HEK293 (cell line): Measurements from ENCODE around the gene LYPD4.
A peak's percentile ranks its signal among the peaks of the same experiment; 100 is the strongest.

Experiments used
- CTCF ChIA-PET: fragments of 350-600 bp; formaldehyde crosslinking; extraction: SDS; loops from one replicate; lab custom pipeline; 2021; ENCODE audit warnings: antibody characterized with exemption; lab: Yijun Ruan, JAX
- POLR2A ChIA-PET: fragments of 300-600 bp; formaldehyde crosslinking; extraction: SDS; loops from one replicate; lab custom pipeline; 2020; ENCODE audit warnings: antibody characterized with exemption, inconsistent platforms; lab: Yijun Ruan, JAX
- H3K27ac ChIP-seq: fragments of 200-500 bp; sonication (Bioruptor generic); 2 replicates; pipeline ENCODE4 v1.5.1; 2014; ENCODE audit warnings: low read depth, low read length, control low read depth, inconsistent platforms; ENCODE audit errors: extremely low read depth
- H3K36me3 ChIP-seq, 2 experiments: fragments of 200-500 bp in 1 of 2; sonication (Bioruptor generic) in 1 of 2; 1 replicate in 1 of 2; 2 replicates in 1 of 2; pipeline ENCODE4 v1.5.1; 2014 to 2017; ENCODE audit warnings: inconsistent platforms in 2 of 2, low read length in 2 of 2; ENCODE audit not compliant: control insufficient read depth in 2 of 2, insufficient read depth in 1 of 2
- H3K4me1 ChIP-seq: fragments of 200-500 bp; sonication (Bioruptor generic); 2 replicates; pipeline ENCODE4 v1.5.1; 2014; ENCODE audit warnings: mild to moderate bottlenecking, low read length, inconsistent platforms; ENCODE audit not compliant: control insufficient read depth, insufficient read depth
- H3K4me3 ChIP-seq: 2 replicates; pipeline ENCODE4 v1.5.1; 2011; ENCODE audit warnings: low read depth, mild to moderate bottlenecking, control low read depth, low read length, moderate library complexity
- H3K9me3 ChIP-seq: fragments of 200-500 bp; sonication (Bioruptor generic); 2 replicates; pipeline ENCODE4 v1.5.1; 2014; ENCODE audit warnings: low read depth, low read length, inconsistent platforms; ENCODE audit not compliant: control insufficient read depth, insufficient read depth
- CTCF ChIP-seq: fragments of 450-650 bp; formaldehyde crosslinking; IDR thresholded peaks from 2 replicates; pipeline ENCODE4 v1.5.1; 2016; ENCODE audit warnings: missing biosample characterization, missing genetic modification characterization
- EGR2 ChIP-seq: fragments of 450-650 bp; formaldehyde crosslinking; IDR thresholded peaks from 2 replicates; pipeline ENCODE4 v1.5.1; 2016; ENCODE audit warnings: low read depth, missing biosample characterization, missing genetic modification characterization
- GLIS2 ChIP-seq: fragments of 450-650 bp; formaldehyde crosslinking; IDR thresholded peaks from 2 replicates; pipeline ENCODE4 v1.5.1; 2016; ENCODE audit warnings: missing biosample characterization, missing genetic modification characterization
- HOXA7 ChIP-seq: sonication (generic); formaldehyde crosslinking; IDR thresholded peaks from 2 replicates; pipeline ENCODE4 v1.8.1; 2022; ENCODE audit warnings: missing genetic modification reagents, borderline replicate concordance
- HOXC10 ChIP-seq: sonication (generic); formaldehyde crosslinking; IDR thresholded peaks from 2 replicates; pipeline ENCODE4 v1.8.1; 2023; ENCODE audit warnings: mild to moderate bottlenecking, missing genetic modification reagents
- PATZ1 ChIP-seq: fragments of 450-650 bp; formaldehyde crosslinking; IDR thresholded peaks from 2 replicates; pipeline ENCODE4 v1.5.1; 2016; ENCODE audit warnings: missing biosample characterization, missing genetic modification characterization
- SP7 ChIP-seq: fragments of 450-650 bp; formaldehyde crosslinking; IDR thresholded peaks from 2 replicates; pipeline ENCODE4 v1.5.1; 2016; ENCODE audit warnings: missing biosample characterization, missing genetic modification characterization
- TRIM28 ChIP-seq: IDR thresholded peaks from 2 replicates; pipeline ENCODE4 v1.6.1; 2011; ENCODE audit warnings: low read length, control low read depth, borderline replicate concordance
- YY2 ChIP-seq: fragments of 450-650 bp; formaldehyde crosslinking; IDR thresholded peaks from 2 replicates; pipeline ENCODE4 v1.5.1; 2016; ENCODE audit warnings: missing biosample characterization, missing genetic modification characterization
- ZBTB1 ChIP-seq: fragments of 450-650 bp; formaldehyde crosslinking; IDR thresholded peaks from 2 replicates; pipeline ENCODE4 v1.5.1; 2016; ENCODE audit warnings: missing biosample characterization, missing genetic modification characterization
- ZBTB48 ChIP-seq: fragments of 450-650 bp; formaldehyde crosslinking; IDR thresholded peaks from 2 replicates; pipeline ENCODE4 v1.5.1; 2016; ENCODE audit warnings: missing biosample characterization, missing genetic modification characterization
- ZNF157 ChIP-seq: fragments of 450-650 bp; formaldehyde crosslinking; IDR thresholded peaks from 2 replicates; pipeline ENCODE4 v1.5.1; 2016; ENCODE audit warnings: missing biosample characterization, missing genetic modification characterization
- ZNF202 ChIP-seq: fragments of 450-650 bp; formaldehyde crosslinking; IDR thresholded peaks from 2 replicates; pipeline ENCODE4 v1.5.1; 2016; ENCODE audit warnings: missing biosample characterization, missing genetic modification characterization, borderline replicate concordance
- ZNF248 ChIP-seq: fragments of 450-650 bp; formaldehyde crosslinking; IDR thresholded peaks from 2 replicates; pipeline ENCODE4 v1.5.1; 2017; ENCODE audit warnings: missing biosample characterization, missing genetic modification characterization
- ZNF274 ChIP-seq, 2 experiments: fragments of 200-500 bp in 1 of 2; fragments of 450-650 bp in 1 of 2; sonication (Bioruptor generic) in 1 of 2; formaldehyde crosslinking in 1 of 2; IDR thresholded peaks; 2 replicates each; pipeline versions ENCODE4 v1.5.1 to v1.6.1; 2014 to 2016; ENCODE audit warnings: borderline replicate concordance in 1 of 2, inconsistent platforms in 1 of 2, low read length in 1 of 2, missing biosample characterization in 1 of 2, missing genetic modification characterization in 1 of 2
- ZNF423 ChIP-seq: fragments of 450-650 bp; formaldehyde crosslinking; IDR thresholded peaks from 2 replicates; pipeline ENCODE4 v1.5.1; 2016; ENCODE audit warnings: missing biosample characterization, missing genetic modification characterization
- ZNF449 ChIP-seq: fragments of 450-650 bp; formaldehyde crosslinking; IDR thresholded peaks from 2 replicates; pipeline ENCODE4 v1.5.1; 2017; ENCODE audit warnings: missing biosample characterization, mild to moderate bottlenecking, missing genetic modification characterization, moderate library complexity
- ZNF561 ChIP-seq: fragments of 450-650 bp; IDR thresholded peaks from 2 replicates; pipeline ENCODE4 v1.5.1; 2018; ENCODE audit warnings: missing biosample characterization, missing genetic modification characterization, borderline replicate concordance
- ZNF580 ChIP-seq: fragments of 450-650 bp; formaldehyde crosslinking; IDR thresholded peaks from 2 replicates; pipeline ENCODE4 v1.5.1; 2016; ENCODE audit warnings: missing biosample characterization, missing genetic modification characterization
- ZNF596 ChIP-seq: fragments of 450-650 bp; IDR thresholded peaks from 2 replicates; pipeline ENCODE4 v1.5.0; 2018; ENCODE audit warnings: missing biosample characterization, mild to moderate bottlenecking, missing genetic modification characterization, moderate library complexity
- ZNF600 ChIP-seq: fragments of 450-650 bp; formaldehyde crosslinking; IDR thresholded peaks from 2 replicates; pipeline ENCODE4 v1.5.1; 2016; ENCODE audit warnings: missing biosample characterization, missing genetic modification characterization
- ZNF626 ChIP-seq: fragments of 450-650 bp; sonication (Bioruptor Pico); formaldehyde crosslinking; IDR thresholded peaks from 2 replicates; pipeline ENCODE4 v1.5.1; 2018; ENCODE audit warnings: missing biosample characterization, missing genetic modification characterization, inconsistent platforms
- TF ChIP-seq, protein P1 (sequence below): fragments of 450-650 bp; formaldehyde crosslinking; IDR thresholded peaks from 2 replicates; pipeline ENCODE4 v1.5.1; 2016; ENCODE audit warnings: missing biosample characterization, missing genetic modification characterization
- TF ChIP-seq, protein P2 (sequence below): fragments of 450-650 bp; formaldehyde crosslinking; IDR thresholded peaks from 2 replicates; pipeline ENCODE4 v1.5.1; 2016; ENCODE audit warnings: missing biosample characterization, missing genetic modification characterization
- TF ChIP-seq, protein P3 (sequence below): fragments of 450-650 bp; formaldehyde crosslinking; IDR thresholded peaks from 2 replicates; pipeline ENCODE4 v1.5.1; 2016; ENCODE audit warnings: missing biosample characterization, missing genetic modification characterization

The LYPD4 gene

DNA sequence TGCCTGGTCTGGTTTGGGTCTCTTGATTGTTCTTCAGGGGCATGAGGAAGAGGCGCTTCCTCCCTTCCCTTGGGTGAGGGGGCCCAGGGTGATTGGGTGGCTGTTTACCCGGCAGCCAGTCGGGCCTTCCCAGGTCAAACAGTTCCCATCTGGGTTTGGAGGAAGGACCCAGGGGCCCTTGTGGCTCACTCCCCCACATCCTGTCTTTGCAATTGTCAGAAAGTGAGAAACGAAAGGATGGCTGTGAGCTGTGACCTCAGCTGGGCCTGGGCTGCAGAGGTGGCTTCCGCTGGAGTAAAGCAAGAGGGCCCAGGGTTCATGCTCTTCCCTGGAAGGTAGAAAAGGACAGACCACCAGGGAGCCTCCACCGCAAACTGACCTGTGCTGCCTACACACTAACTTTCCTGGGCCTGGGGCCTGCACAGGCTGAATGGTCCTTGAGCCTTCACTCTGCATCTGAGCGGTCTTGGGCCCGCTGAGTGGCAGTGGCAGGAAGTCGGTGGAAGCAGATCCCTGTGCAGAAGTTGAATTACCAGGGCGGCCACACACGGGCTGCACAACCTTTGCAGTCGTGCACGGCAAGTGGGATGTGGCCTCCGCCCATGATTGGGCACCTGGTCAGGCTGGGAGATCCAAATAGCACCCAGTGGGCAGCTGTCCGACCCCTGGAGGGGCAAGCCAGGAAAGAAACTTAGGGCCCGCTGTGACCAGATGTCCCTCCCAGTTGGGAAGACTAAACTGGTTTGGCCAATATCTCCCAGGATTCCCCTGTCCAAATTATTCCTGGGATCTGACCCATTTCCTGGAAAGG, 27.3 kb upstream of the LYPD4 start (continued):
- TF ChIP-seq PATZ1 (tag by site-specific recombination): 0 out of 2 replicates have a peak, but pooled peaks have one; percentile 31
- TF ChIP-seq, protein P1, sequence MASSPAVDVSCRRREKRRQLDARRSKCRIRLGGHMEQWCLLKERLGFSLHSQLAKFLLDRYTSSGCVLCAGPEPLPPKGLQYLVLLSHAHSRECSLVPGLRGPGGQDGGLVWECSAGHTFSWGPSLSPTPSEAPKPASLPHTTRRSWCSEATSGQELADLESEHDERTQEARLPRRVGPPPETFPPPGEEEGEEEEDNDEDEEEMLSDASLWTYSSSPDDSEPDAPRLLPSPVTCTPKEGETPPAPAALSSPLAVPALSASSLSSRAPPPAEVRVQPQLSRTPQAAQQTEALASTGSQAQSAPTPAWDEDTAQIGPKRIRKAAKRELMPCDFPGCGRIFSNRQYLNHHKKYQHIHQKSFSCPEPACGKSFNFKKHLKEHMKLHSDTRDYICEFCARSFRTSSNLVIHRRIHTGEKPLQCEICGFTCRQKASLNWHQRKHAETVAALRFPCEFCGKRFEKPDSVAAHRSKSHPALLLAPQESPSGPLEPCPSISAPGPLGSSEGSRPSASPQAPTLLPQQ: peak; percentile 4; the same call in 1 of the 2 replicates
- TF ChIP-seq GLIS2: 0 out of 2 replicates have a peak, but pooled peaks have one; percentile 30

- H3K36me3 ChIP-seq: peaks cover 61 to 66% of the 10 kb centered on the region in 2 experiments
- no peaks in the 10 kb centered on the region for H3K9me3 ChIP-seq
- ChIA-PET CTCF (interaction anchor here (1.0 to 5.5 kb wide), 3 partner anchors 11 to 82 kb away, joined by 3 to 61 read pairs (median 10); partner anchors contain the start of gene RPS19), POLR2A (interaction anchor here (0.9 to 7.2 kb wide), 4 partner anchors 11 to 88 kb away, joined by 4 to 118 read pairs (median 30); partner anchors contain the start of genes RABAC1 and RPS19)
- no peak overlapping the region for H3K4me3 ChIP-seq
- H3K4me1 ChIP-seq: peaks cover 4% of the 10 kb centered on the region; the same call in 1 of the 2 replicates
- H3K27ac ChIP-seq: peak overlapping the region; percentile 47; the same call in 1 of the 2 replicates
- TF ChIP-seq ZNF202 (no peak), HOXA7 (CRISPR knock-in tag) (no peak), ZNF626 (tag by site-specific recombination) (no peak), TRIM28 (no peak), ZNF561 (tag by site-specific recombination) (no peak), ZNF274 (IDR thresholded peaks at IDR 0.05; ENCODE audit: low read length) (no peak), ZNF274 (tag by site-specific recombination; IDR thresholded peaks at IDR 0.05; ENCODE audit: borderline replicate concordance) (no peak), ZNF596 (no peak), ZNF580 (tag by site-specific recombination) (no peak), ZBTB1 (no peak), SP7 (tag by site-specific recombination) (0 out of 2 replicates have a peak, but pooled peaks have one; percentile 45), ZNF600 (tag by site-specific recombination) (peak; percentile 83), ZNF449 (tag by site-specific recombination) (0 out of 2 replicates have a peak, but pooled peaks have one; percentile 29), EGR2 (tag by site-specific recombination) (peak; percentile 19; the same call in 1 of the 2 replicates), ZNF157 (tag by site-specific recombination) (no peak), ZNF248 (tag by site-specific recombination) (no peak), ZBTB48 (tag by site-specific recombination) (no peak), HOXC10 (CRISPR knock-in tag) (no peak), ZNF423 (tag by site-specific recombination) (no peak), CTCF (tag by site-specific recombination) (no peak), YY2 (no peak)
- TF ChIP-seq, protein P2, sequence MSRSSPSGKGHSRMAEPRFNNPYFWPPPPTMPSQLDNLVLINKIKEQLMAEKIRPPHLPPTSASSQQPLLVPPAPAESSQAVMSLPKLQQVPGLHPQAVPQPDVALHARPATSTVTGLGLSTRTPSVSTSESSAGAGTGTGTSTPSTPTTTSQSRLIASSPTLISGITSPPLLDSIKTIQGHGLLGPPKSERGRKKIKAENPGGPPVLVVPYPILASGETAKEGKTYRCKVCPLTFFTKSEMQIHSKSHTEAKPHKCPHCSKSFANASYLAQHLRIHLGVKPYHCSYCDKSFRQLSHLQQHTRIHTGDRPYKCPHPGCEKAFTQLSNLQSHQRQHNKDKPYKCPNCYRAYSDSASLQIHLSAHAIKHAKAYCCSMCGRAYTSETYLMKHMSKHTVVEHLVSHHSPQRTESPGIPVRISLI (tag by site-specific recombination): peak; percentile 84
- TF ChIP-seq, protein P3, sequence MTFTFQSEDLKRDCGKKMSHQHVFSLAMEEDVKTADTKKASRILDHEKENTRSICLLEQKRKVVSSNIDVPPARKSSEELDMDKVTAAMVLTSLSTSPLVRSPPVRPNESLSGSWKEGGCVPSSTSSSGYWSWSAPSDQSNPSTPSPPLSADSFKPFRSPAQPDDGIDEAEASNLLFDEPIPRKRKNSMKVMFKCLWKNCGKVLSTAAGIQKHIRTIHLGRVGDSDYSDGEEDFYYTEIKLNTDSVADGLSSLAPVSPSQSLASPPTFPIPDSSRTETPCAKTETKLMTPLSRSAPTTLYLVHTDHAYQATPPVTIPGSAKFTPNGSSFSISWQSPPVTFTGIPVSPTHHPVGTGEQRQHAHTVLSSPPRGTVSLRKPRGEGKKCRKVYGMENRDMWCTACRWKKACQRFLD (tag by site-specific recombination): no peak
Measured at GRCh38 chr19:41870401-41870873, 26.0 kb upstream of the LYPD4 start.
